Large intestine (tissue), 3 donors: ENCODE results near the gene RPTOR. TPM values are rescaled to one million over a fixed set of nuclear protein-coding genes. Genes with fewer than 3 reads are reported as not detected.

Source experiments
- DNase-seq, 2 donors: peaks; one replicate each; pipeline versions ENCODE4 v3.0.0 to v3.0.0-alpha.2; 2013
- H3K27ac ChIP-seq: one replicate; pipeline ENCODE4 v1.5.1; 2013; ENCODE audit warnings: low read length
- H3K27me3 ChIP-seq: 2 replicates; pipeline ENCODE4 v1.6.1; 2013; ENCODE audit warnings: low read length; ENCODE audit not compliant: control insufficient read depth, insufficient read depth
- H3K36me3 ChIP-seq: 2 replicates; pipeline ENCODE4 v1.6.1; 2013; ENCODE audit warnings: low read length; ENCODE audit not compliant: control insufficient read depth, insufficient read depth
- H3K4me1 ChIP-seq: one replicate; pipeline ENCODE4 v1.6.1; 2013; ENCODE audit warnings: low read length; ENCODE audit not compliant: control insufficient read depth, insufficient read depth
- H3K4me3 ChIP-seq: one replicate; pipeline ENCODE4 v1.5.1; 2013; ENCODE audit warnings: low read length
- H3K9me3 ChIP-seq: one replicate; pipeline ENCODE4 v1.6.1; 2013; ENCODE audit warnings: mild to moderate bottlenecking, low read depth, low read length, moderate library complexity; ENCODE audit not compliant: control insufficient read depth
- WGBS: methylation state at CpG from one replicate; pipeline ENCODE4 v1.1.5; 2013; ENCODE audit warnings: low lambda C conversion rate; ENCODE audit not compliant: insufficient coverage; 5-methylcytosine and 5-hydroxymethylcytosine counted together
- polyA plus RNA-seq: library from polyadenylated mRNA; unstranded; fragments of 120-200 nt; gene quantifications from one replicate; pipeline ENCODE4 v1.2.1, GENCODE V29; 2013

RPTOR gene
- polyA plus RNA-seq, 1 donor: 16.8 TPM

GRCh38 chr17:80718428-80718827 is 173.8 kb downstream of the RPTOR start:
- 100% methylated on average over 1 of the region's 4 CpGs for WGBS
- H3K36me3 ChIP-seq: no peaks in the 10 kb centered on the region
- no peaks in the 10 kb centered on the region for H3K9me3 ChIP-seq
- H3K27ac ChIP-seq: no peak overlapping the region
- no peaks in the 10 kb centered on the region for H3K4me1 ChIP-seq
- H3K27me3 ChIP-seq: no peaks in the 10 kb centered on the region
- no peak for DNase-seq
- no peak overlapping the region for H3K4me3 ChIP-seq

GRCh38 chr17:80719449-80719848 is 174.8 kb downstream of the RPTOR start:
- Histone ChIP-seq H3K9me3 (no peaks in the 10 kb centered on the region), H3K27me3 (no peaks in the 10 kb centered on the region), H3K4me3 (no peak overlapping the region), H3K27ac (no peak overlapping the region), H3K36me3 (no peaks in the 10 kb centered on the region), H3K4me1 (no peaks in the 10 kb centered on the region)
- WGBS: no CpG with 5 or more reads among the region's 9 CpGs
- no peak for DNase-seq

- no CpG with 5 or more reads among the region's 35 CpGs for WGBS
- H3K27ac ChIP-seq: no peak overlapping the region
- no peaks in the 10 kb centered on the region for H3K27me3 ChIP-seq
Observed at GRCh38 chr17:80720610-80721577, 176.3 kb downstream of the RPTOR start.

GRCh38 chr17:80722661-80723060 is 178.0 kb downstream of the RPTOR start:
- WGBS: no CpG with 5 or more reads among the region's 3 CpGs

More at GRCh38 chr17:80720610-80721577, 176.3 kb downstream of the RPTOR start:
- no peak for DNase-seq
- no peaks in the 10 kb centered on the region for H3K4me1 ChIP-seq
- no peak overlapping the region for H3K4me3 ChIP-seq
- no peaks in the 10 kb centered on the region for H3K9me3 ChIP-seq
- no peaks in the 10 kb centered on the region for H3K36me3 ChIP-seq

GRCh38 chr17:80724775-80725266 is 180.2 kb downstream of the RPTOR start:
- WGBS: no CpG with 5 or more reads among the region's 16 CpGs
- Histone ChIP-seq H3K36me3 (peaks cover 2% of the 10 kb centered on the region), H3K4me1 (no peaks in the 10 kb centered on the region), H3K27ac (no peak overlapping the region), H3K9me3 (no peaks in the 10 kb centered on the region), H3K27me3 (no peaks in the 10 kb centered on the region), H3K4me3 (no peak overlapping the region)
- no peak for DNase-seq

More at GRCh38 chr17:80722661-80723060, 178.0 kb downstream of the RPTOR start:
- H3K27ac ChIP-seq: no peak overlapping the region
- no peaks in the 10 kb centered on the region for H3K9me3 ChIP-seq
- no peak for DNase-seq
- H3K27me3 ChIP-seq: no peaks in the 10 kb centered on the region
- peaks cover 2% of the 10 kb centered on the region for H3K36me3 ChIP-seq
- H3K4me1 ChIP-seq: no peaks in the 10 kb centered on the region
- H3K4me3 ChIP-seq: no peak overlapping the region

- H3K27me3 ChIP-seq: no peaks in the 10 kb centered on the region
- no peak overlapping the region for H3K27ac ChIP-seq
- no CpG with 5 or more reads among the region's 8 CpGs for WGBS
- DNase-seq: no peak
- H3K9me3 ChIP-seq: no peaks in the 10 kb centered on the region
- H3K36me3 ChIP-seq: peaks cover 2% of the 10 kb centered on the region
- no peak overlapping the region for H3K4me3 ChIP-seq
- no peaks in the 10 kb centered on the region for H3K4me1 ChIP-seq
Observed at GRCh38 chr17:80725517-80725916, 180.9 kb downstream of the RPTOR start.

- no peak overlapping the region for H3K4me3 ChIP-seq
- no CpG with 5 or more reads among the region's 42 CpGs for WGBS
- H3K9me3 ChIP-seq: no peaks in the 10 kb centered on the region
- DNase-seq: no peak
- no peak overlapping the region for H3K27ac ChIP-seq
- peaks cover 2% of the 10 kb centered on the region for H3K36me3 ChIP-seq
- no peaks in the 10 kb centered on the region for H3K27me3 ChIP-seq
- H3K4me1 ChIP-seq: no peaks in the 10 kb centered on the region
Observed at GRCh38 chr17:80726558-80727408, 182.1 kb downstream of the RPTOR start.

- WGBS: no CpG with 5 or more reads among the region's 13 CpGs
Observed at GRCh38 chr17:80727409-80727755, 182.7 kb downstream of the RPTOR start.

GRCh38 chr17:80729016-80729415 is 184.4 kb downstream of the RPTOR start:
- H3K27ac ChIP-seq: no peak overlapping the region
- H3K27me3 ChIP-seq: no peaks in the 10 kb centered on the region
- no peaks in the 10 kb centered on the region for H3K4me1 ChIP-seq
- H3K4me3 ChIP-seq: no peak overlapping the region
- DNase-seq: no peak
- 100% methylated on average over 1 of the region's 7 CpGs for WGBS
- peaks cover 2% of the 10 kb centered on the region for H3K36me3 ChIP-seq
- H3K9me3 ChIP-seq: no peaks in the 10 kb centered on the region

More at GRCh38 chr17:80727409-80727755, 182.7 kb downstream of the RPTOR start:
- Histone ChIP-seq H3K27me3 (no peaks in the 10 kb centered on the region), H3K27ac (no peak overlapping the region), H3K9me3 (no peaks in the 10 kb centered on the region), H3K4me1 (no peaks in the 10 kb centered on the region), H3K36me3 (peaks cover 2% of the 10 kb centered on the region), H3K4me3 (no peak overlapping the region)
- no peak for DNase-seq

- WGBS: no CpG with 5 or more reads among the region's 10 CpGs
- Histone ChIP-seq H3K9me3 (no peaks in the 10 kb centered on the region), H3K4me3 (no peak overlapping the region), H3K27ac (no peak overlapping the region), H3K27me3 (no peaks in the 10 kb centered on the region), H3K36me3 (peaks cover 2% of the 10 kb centered on the region), H3K4me1 (peaks cover 3% of the 10 kb centered on the region)
- no peak for DNase-seq
Observed at GRCh38 chr17:80729761-80730160, 185.1 kb downstream of the RPTOR start.
